Fibroblast of mammary gland (primary cell): Measurements from ENCODE around the gene TXLNB.
"Not testable (repeated sequence)": the region's sequence is repeated elsewhere in the genome, so short reads cannot be mapped to it uniquely, and the experiment has no call there.

ENCODE experiments used
- DNase-seq: peaks from one replicate; pipeline ENCODE4 v3.0.0-alpha.2; 2010; ENCODE audit warnings: low read depth
- H3K4me3 ChIP-seq: 2 replicates; pipeline ENCODE4 v1.5.1; 2011; ENCODE audit warnings: low read depth, mild to moderate bottlenecking, low read length, moderate library complexity; ENCODE audit not compliant: control insufficient read depth
- TF ChIP-seq, protein P1 (sequence below): conservative IDR thresholded peaks from 2 replicates; pipeline ENCODE4 v1.5.1; 2011; ENCODE audit warnings: low read depth, low read length, inconsistent platforms; ENCODE audit not compliant: control insufficient read depth, insufficient read depth

Gene TXLNB

DNA sequence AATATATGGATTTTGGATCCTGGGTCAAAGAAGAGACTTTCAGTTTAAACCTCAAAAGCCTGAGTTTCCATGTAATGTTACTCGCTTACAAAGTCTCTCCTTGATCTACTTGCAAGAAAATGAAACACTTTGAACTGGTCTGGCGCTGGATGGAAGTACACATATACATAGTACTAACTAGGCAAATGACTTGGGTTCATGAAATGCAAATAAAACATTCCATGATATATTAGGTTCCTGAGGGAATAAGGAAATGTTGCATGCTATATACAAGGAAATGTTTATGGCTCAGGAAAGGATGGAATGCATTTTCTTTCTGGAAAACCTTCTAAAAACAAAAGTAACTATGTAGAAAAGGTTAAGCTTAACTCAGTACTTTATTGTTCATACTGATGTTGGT lies 11.4 kb upstream of the TXLNB start:
- no peak overlapping the region for H3K4me3 ChIP-seq
- no peak for DNase-seq
- TF ChIP-seq, protein P1, sequence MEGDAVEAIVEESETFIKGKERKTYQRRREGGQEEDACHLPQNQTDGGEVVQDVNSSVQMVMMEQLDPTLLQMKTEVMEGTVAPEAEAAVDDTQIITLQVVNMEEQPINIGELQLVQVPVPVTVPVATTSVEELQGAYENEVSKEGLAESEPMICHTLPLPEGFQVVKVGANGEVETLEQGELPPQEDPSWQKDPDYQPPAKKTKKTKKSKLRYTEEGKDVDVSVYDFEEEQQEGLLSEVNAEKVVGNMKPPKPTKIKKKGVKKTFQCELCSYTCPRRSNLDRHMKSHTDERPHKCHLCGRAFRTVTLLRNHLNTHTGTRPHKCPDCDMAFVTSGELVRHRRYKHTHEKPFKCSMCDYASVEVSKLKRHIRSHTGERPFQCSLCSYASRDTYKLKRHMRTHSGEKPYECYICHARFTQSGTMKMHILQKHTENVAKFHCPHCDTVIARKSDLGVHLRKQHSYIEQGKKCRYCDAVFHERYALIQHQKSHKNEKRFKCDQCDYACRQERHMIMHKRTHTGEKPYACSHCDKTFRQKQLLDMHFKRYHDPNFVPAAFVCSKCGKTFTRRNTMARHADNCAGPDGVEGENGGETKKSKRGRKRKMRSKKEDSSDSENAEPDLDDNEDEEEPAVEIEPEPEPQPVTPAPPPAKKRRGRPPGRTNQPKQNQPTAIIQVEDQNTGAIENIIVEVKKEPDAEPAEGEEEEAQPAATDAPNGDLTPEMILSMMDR, result no peak

DNA sequence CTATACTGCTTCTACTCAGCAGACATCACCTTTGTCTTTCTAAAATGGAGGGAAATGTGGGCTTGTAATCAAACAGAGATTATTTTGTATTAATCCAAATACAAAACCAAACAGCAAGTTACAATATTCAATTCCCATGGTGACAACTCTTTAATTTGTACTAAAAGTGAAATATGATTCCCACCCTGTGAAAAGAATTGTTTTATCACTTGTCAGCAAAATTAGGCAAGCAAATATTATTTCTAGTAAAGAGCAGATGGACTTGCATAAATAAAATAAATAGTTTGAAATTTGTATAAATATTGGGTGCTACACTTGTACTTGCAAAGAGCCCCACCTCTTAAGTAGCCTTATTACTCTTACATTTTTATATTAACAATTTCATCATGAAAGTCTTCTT lies 6.1 kb upstream of the TXLNB start:
- H3K4me3 ChIP-seq, result no peak overlapping the region
- DNase-seq, result no peak
- TF ChIP-seq, protein P1, result no peak

DNA sequence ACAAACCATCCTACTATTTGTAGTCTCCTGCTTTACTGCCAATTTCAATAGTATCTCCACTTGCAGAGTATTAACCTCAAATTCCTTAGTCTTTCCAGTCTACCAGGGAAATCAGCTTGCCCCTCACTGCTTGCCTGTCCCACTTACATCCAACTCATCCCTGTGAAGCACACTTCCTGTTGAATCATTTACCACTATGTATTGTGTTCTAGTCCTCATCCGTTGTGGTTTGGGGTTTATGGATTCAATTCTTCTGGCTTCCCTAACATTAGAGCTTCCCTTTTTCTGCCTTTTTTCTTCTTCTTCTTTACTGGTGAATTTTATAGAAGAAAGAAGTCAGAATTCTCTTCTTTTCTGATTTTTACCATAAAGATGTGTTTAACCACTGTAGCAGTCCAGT lies 5.1 kb upstream of the TXLNB start:
- no peak overlapping the region for H3K4me3 ChIP-seq
- peak; percentile 84 for DNase-seq
- TF ChIP-seq, protein P1, result no peak

DNA sequence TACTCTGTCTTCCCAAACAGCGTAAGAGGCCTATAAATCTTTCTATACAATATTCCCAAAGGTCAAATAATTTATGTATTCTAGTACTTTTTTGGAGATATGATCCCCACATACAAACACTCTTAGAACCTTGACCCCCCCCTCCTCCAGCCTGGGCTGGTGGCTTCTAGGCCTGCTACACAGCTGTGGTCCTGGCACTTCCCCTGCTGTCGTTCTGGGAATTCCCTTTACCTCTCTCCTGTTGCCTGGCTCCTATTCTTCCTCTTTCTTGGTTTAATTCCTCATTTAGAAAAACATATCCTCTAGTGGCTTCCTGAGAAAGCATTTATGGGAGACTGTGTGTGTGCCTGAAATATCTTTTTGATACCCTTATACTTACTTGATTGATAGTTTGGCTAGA lies 4.1 kb upstream of the TXLNB start:
- DNase-seq, result no peak
- H3K4me3 ChIP-seq, result no peak overlapping the region
- TF ChIP-seq, protein P1, result no peak

DNA sequence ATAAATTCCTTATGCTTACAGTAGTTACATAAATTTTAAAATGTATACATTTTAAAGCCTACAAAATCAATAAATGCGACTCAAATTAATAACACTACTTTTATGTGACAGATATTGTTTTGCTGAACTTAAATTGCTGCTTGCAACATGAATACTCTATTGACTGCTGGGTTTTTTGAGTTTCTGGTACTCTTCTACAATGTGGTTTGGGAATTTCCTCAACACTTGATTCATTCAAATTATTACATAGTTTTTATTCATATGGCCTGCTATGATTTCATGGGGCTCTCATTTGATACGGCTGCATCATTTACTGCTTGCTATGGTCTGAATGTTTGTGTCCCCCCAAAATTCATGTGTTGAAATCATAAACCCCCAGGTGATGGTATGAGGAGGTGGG lies 2.3 kb upstream of the TXLNB start:
- H3K4me3 ChIP-seq, result no peak overlapping the region
- DNase-seq, result no peak
- TF ChIP-seq, protein P1, result no peak

DNA sequence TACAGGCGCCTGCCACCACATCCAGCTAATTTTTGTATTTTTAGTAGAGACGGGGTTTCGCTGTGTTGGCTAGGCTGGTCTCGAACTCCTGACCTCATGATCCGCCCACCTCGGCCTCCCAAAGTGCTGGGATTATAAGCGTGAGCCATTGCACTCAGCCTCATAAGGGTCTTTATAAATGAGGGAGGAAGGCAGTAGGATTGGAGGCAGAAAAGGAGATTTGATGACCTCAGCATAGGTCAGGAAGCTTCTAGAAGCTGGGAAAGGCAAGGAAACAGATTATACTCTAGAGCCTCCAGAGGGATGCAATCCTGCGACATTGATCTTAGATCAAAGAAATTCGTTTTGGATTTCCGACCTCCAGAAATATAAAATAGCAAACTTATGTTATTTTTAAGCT lies 1.4 kb upstream of the TXLNB start:
- not testable (repeated sequence) for DNase-seq, H3K4me3 ChIP-seq

DNA sequence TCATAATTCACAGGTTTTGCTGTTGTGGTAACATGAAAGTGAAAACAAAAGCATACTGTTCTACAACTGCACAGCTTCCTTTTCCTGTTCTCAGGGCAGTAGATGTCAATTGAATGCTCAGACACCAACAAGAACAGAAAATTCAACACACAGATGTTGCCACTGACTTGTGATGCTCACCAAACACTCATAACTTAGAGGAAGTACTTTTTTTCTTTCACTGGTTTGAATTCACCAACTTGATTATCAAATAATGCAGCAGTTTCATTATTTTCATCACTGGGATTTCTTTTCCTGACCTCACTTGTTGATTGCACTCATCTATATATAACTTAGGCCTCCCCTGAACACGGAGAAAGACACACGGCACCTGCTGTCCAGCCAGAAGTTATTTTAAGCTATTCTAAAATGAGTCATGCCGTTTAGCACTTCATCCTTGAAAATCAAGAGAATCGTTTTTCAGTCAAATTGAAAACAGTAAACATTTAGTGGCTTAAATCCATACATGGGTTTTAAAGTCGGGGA lies 949 bp downstream of the TXLNB start:
- no peak overlapping the region for H3K4me3 ChIP-seq
- TF ChIP-seq, protein P1, result no peak
- DNase-seq, result peak; percentile 59
